GM20000 (cell line): Measurements from ENCODE around the gene CD7.
A peak's percentile ranks its signal among the peaks of the same experiment; 100 is the strongest.

Experiments
- DNase-seq: peaks from one replicate; pipeline ENCODE4 v3.0.0; 2012; ENCODE audit warnings: low spot score
- TF ChIP-seq, protein P1 (sequence below): IDR thresholded peaks from 2 replicates; pipeline ENCODE4 v1.5.1; 2012; ENCODE audit warnings: mild to moderate bottlenecking, control low read depth; ENCODE audit errors: extremely low read depth, missing control alignments

Gene CD7

DNA sequence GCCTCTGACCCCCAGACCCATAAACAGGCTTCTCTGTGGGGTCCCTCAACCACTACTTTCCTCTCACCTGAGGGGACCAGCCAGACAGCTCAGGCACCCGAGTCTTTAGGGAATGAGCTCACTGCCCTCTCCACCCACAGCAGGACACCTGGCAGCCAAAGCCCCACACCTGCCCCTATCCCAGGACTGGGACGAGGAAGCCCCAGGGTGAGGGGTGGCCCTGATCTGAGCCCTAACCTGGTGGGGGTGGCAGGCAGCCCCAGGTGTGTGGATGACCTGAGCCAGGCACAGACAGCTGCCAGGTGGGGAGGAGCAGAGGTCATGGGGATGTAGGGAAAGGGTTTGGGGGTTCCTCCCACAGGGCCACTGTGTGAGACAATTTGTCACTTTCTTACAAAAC is 40.0 kb upstream of the CD7 start:
- DNase-seq, result no peak

DNA sequence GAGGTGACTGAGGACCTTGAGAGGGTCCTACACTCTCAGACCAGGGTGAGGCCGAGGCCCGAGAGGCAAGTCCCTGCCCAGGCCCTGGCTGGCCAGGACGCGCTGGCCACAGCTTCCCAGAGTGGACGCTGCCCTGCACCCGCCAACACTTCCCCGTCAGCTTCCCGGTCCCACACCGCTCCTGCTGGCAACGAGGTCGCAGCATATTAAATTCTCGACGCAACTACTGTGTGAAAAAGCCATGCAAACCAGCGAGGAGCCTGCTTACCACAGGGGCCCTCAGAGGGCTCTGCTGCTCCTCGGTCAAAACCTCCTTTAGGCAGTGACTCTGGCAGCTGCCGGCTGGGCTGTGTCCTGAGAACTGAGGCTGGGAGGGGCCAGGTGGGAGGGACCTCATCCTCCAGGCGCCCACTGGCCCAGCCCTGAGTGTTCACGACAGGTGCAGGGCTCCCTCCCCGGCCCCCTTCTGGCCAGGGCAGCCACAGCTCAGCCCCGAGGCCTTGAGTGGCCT is 39.5 kb upstream of the CD7 start:
- no peak for DNase-seq
- TF ChIP-seq, protein P1, sequence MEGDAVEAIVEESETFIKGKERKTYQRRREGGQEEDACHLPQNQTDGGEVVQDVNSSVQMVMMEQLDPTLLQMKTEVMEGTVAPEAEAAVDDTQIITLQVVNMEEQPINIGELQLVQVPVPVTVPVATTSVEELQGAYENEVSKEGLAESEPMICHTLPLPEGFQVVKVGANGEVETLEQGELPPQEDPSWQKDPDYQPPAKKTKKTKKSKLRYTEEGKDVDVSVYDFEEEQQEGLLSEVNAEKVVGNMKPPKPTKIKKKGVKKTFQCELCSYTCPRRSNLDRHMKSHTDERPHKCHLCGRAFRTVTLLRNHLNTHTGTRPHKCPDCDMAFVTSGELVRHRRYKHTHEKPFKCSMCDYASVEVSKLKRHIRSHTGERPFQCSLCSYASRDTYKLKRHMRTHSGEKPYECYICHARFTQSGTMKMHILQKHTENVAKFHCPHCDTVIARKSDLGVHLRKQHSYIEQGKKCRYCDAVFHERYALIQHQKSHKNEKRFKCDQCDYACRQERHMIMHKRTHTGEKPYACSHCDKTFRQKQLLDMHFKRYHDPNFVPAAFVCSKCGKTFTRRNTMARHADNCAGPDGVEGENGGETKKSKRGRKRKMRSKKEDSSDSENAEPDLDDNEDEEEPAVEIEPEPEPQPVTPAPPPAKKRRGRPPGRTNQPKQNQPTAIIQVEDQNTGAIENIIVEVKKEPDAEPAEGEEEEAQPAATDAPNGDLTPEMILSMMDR, result no peak

More for the DNA sequence above, 40.0 kb upstream of the CD7 start:
- TF ChIP-seq, protein P1, result no peak

DNA sequence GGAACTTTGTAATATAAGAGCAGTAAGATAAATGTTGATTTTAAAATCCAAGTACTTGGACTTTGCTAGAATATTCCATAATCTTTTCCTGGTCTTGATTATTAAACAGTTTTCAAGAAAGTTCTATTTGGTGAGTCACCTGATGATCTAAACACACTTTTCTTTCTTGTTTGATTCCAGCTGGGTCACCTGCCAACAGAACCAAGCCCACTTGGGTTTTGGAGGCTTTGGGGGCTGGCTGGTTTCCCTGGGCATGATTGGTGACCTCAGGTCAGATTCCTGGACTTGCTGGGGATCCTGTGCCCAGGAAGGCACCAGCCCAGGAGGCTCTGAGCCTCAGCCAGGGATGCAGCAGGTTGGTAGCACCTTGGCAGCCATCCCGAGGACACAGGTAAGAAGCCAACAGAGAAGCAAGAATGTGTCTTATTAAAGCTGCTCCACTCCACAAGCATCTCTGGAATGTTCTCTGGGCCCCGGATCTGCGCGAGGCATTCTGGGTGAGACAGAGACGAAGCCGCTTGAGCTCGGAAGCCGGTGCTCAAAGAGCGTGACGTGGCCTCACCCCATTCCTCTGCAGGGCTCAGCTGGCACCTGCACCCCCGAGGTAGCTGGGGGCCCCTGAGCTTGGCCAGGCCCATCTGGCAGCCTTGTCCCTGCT is 38.5 kb upstream of the CD7 start:
- TF ChIP-seq, protein P1, result no peak
- no peak for DNase-seq

DNA sequence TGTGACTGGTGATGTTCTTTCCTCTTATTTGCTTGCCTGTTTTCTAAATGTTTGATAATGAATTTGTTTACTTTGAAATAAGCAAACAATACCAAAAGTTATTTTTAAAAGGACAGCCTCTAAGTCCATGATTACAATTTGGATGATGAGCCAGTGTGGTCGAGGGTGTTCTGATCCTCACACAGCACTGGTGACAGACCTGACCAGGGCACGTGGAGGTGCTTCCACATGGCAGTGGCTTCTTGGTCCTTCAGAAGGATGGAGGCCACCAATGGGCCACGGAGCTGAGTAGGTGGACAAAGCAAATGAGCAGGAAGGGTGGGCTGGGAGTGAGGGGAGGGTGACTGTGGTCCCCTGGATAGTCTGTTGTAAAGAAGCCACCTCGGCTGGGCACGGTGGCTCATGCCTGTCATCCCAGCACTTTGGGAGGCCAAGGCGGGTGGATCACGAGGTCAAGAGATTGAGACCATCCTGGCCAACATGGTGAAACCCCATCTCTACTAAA is 37.4 kb upstream of the CD7 start:
- TF ChIP-seq, protein P1, result no peak
- no peak for DNase-seq

DNA sequence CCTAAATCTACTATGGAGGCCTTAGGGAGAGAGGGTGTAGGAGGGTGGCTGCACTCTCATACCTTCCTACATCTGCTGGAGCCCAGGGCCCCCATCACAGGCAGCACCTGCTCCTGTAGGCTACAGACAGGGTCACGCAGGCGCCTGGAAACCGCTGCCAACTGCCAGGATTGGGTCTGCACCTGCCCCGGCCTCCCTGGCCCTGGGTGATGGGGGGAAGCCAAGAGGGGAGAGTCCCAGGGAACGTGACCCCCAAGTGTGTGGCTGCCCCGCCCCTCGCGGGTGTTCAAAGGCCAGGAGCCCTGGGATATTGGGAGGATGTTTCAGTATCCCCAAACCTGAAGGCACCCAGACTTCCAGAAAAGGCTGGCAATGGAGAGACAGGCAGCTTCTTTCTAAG is 36.1 kb upstream of the CD7 start:
- DNase-seq, result no peak
- TF ChIP-seq, protein P1, result no peak

DNA sequence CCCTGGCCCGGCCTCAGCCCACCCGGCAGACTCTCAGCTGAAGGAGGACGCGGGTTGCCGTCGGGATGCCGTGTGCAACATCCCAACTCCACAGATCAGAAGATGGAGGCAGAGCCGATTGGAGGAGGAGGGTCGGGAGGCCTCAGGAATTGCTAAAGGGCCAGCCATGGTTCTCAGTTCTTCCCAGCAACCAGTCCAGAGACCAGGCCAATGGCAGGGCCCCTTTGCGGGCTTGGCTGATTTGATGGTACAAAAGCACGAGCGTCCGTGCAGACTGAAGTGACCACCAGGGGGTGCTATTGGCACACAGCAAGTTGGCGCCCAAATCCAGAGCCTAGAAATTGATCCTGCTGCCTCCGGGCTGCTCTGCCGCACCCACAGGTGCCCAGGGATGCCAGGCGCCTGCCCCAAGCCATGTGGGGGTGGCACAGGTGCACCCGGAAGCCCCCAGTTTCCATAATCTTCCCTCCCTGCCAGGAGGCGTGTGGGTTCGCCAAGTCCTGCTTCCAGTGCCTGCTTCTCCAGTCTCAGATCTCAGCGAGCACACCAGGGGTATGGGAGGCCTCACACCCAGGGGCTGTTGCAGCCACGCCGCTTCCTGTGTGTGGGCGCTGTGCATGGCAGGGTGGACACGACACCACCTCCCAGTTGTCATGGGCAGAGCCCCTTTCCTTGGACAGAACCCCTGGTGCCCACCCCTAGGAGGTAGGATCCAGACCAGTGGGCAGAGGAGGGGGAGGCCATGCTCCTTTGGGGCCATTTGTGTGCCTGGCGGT is 34.5 kb upstream of the CD7 start:
- TF ChIP-seq, protein P1, result peak; percentile 78
- DNase-seq, result peak; percentile 91

DNA sequence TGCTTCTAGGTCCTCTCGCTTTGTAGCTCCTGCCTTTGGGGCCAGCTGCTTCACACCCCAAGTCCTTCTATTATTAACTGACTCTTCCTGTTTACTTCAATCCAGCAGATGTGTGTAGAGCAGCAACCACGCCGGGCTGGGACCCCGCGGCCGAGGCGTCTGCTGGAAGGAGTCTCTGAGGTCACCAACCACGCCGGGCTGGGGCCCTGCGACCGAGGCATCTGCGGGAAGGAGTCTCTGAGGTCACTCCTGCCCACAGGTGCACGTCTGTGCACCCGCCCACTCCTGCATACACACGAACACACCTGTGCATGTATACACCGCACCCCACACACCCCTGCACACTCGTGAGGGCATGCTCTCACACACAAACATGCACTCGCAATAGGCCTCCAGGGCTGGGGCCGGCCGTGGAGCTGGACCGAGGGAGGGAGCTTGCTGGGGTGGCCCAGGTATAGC is 33.9 kb upstream of the CD7 start:
- TF ChIP-seq, protein P1, result no peak
- DNase-seq, result peak; percentile 46
